GM19328 (cell line): ENCODE measurements around the gene ACTL7B.
"Not testable (repeated sequence)": the region's sequence is repeated elsewhere in the genome, so short reads cannot be mapped to it uniquely, and the experiment has no call there.

Source experiments
- ATAC-seq: cut with Tn5 transposase; IDR thresholded peaks from one replicate; pipeline ENCODE4 v1.9.1; 2021; ENCODE audit warnings: mild to moderate bottlenecking, moderate library complexity; ENCODE audit not compliant: unreplicated experiment

ACTL7B gene

GRCh38 chr9:108855888-108856287 lies at the start of gene ACTL7B:
Gene ACTL7B, minus strand, starts transcription at chr9:108855986. Its CDS starts 56 bp downstream, at chr9:108855930.
- ATAC-seq, result no peak

- no peak for ATAC-seq
These were observed 49.7 kb upstream of the ACTL7B start for GRCh38 chr9:108905494-108905893.

GRCh38 chr9:108904161-108904560 lies 48.4 kb upstream of the ACTL7B start:
- no peak for ATAC-seq

GRCh38 chr9:108903420-108904103 lies 47.8 kb upstream of the ACTL7B start:
- ATAC-seq, result no peak

- no peak for ATAC-seq
These were observed 44.4 kb upstream of the ACTL7B start for GRCh38 chr9:108900176-108900575.

- ATAC-seq, result not testable (repeated sequence)
These were observed 43.4 kb upstream of the ACTL7B start for GRCh38 chr9:108899023-108899695.

- no peak for ATAC-seq
These were observed 41.7 kb upstream of the ACTL7B start for GRCh38 chr9:108897324-108898096.

GRCh38 chr9:108894225-108894997 lies 38.6 kb upstream of the ACTL7B start:
- no peak for ATAC-seq

GRCh38 chr9:108889649-108890067 lies 33.9 kb upstream of the ACTL7B start:
- ATAC-seq, result no peak

- ATAC-seq, result not testable (repeated sequence)
These were observed 30.9 kb upstream of the ACTL7B start for GRCh38 chr9:108886594-108887271.

- peak; percentile 97 for ATAC-seq
These were observed 30.0 kb upstream of the ACTL7B start for GRCh38 chr9:108885643-108886348.

GRCh38 chr9:108884701-108885100 lies 28.9 kb upstream of the ACTL7B start:
- no peak for ATAC-seq

GRCh38 chr9:108883085-108883484 lies 27.3 kb upstream of the ACTL7B start:
- no peak for ATAC-seq

GRCh38 chr9:108882052-108882888 lies 26.5 kb upstream of the ACTL7B start:
- no peak for ATAC-seq

GRCh38 chr9:108880738-108881316 lies 25.0 kb upstream of the ACTL7B start:
- ATAC-seq, result no peak

- no peak for ATAC-seq
These were observed 21.7 kb upstream of the ACTL7B start for GRCh38 chr9:108877524-108877923.

- no peak for ATAC-seq
These were observed 20.6 kb upstream of the ACTL7B start for GRCh38 chr9:108876425-108876824.

GRCh38 chr9:108874058-108874788 lies 18.4 kb upstream of the ACTL7B start:
- ATAC-seq, result no peak
